Measurements from ENCODE around the gene TUBB2A.
"Not testable (repeated sequence)": the region's sequence is repeated elsewhere in the genome, so short reads cannot be mapped to it uniquely, and the experiment has no call there.

The TUBB2A gene

DNA sequence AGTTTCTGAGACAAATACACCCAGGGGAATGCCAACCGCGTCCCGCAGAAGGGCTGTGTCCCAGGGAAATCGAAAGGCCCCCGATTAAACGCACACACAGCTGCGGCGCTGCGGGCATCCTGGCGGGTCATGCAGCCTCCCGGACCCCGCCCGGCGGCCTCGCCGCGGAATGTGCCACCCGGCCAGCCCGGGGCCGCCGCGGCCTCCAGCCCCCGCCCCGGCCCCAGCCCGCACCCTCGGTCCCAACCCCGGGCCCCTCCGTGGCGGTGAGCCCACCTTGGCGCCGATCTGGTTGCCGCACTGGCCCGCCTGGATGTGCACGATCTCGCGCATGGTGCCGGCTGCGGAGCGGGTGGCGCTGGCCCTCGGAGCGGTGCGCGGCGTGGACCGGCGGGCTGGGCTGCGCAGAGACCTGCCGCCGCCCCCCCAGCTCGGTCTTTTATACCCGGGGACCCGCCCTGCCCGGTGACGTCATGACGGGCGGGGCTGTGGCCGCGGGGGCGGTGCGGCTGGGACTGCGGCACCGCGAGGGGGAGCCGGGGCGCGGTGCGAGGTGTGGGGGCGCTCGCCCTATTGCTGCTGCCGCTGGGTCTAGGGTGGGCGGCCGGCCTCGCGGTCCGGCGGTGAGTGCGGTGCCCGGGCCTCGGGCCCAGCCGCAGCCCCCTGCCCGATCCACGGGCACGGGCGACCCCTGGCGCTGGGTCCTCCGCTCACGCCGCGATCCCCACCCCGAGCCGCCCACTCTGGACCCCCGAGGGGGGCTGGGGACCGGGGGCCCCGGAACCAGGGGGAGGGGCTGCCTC is at the start of gene TUBB2A:
Gene TUBB2A (minus strand): TSS at position 414 of the 803 bp plus-strand sequence. CDS start 81 bp downstream, at position 333.
- peak; percentile 90 for DNase-seq (ENCODE audit: low spot score)

DNA sequence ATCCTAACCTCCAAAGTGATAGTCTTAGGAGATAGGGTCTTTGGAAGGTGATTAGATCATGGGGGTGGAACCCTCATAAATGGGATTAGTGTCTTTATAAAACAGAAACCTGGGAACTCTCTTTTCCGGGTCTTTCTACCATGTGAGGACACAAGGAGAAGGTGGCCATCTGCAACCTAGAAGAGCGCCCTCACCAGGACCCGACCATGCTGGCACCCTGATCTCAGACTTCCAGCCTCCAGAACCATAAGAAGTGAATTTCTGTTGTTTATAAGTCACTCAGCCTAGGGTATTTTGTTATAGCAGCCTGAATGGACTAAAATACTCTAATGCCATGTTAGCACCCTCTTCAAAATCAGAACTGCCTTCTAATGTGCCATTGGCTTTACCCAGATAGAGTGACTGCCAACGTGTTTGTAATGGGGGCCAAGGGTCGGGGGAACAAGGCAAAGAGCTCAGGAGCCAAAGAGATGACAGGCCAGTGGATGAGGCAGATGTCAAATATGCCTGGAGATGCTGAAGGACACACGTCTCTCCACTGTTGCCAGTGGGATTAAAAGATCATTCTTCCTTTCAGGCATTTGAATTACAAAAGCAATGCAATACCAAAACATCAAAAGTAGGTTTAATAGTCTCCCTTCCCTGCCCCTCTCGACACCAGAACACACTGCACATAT is 49.1 kb upstream of the TUBB2A start:
- DNase-seq (ENCODE audit: low spot score): no peak

DNA sequence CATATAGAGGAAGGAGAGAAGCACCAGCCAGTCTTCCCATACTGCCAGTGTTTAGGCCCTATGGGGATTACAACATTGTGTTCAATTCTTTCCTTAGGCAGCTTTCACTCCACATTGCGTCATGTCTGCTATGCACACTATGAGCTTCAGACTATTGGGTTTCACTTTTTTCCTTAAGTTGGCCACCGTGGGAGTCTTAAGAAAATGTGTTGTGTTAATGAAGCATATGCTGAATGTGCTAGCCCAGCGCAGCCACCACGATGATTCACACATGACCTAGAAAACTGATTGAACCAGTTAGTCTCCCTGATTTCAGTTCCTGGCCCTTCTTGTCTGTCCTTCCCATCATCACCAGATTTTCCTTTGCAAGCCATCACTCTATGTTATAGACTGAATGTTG is 48.6 kb upstream of the TUBB2A start:
- DNase-seq (ENCODE audit: low spot score): no peak

DNA sequence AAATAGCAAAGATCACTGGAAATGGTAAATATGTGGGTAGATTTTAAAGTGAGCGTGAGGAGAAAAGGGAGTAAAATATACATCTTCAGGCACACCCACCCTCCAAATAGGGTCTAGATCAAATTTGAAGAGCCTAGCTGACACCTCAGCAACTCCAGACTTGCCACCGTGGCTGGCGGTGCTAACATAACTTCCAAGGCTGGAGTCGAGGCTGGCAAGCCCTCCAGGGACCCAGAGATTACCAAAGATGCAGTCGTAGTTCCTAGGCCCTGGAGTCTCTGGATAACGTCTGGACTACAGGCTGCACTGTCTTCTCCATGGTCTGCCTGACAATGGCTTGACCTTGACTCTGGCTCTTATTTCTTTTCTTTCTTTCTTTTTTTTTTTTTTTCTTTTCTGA is 47.6 kb upstream of the TUBB2A start:
- no peak for DNase-seq (ENCODE audit: low spot score)

DNA sequence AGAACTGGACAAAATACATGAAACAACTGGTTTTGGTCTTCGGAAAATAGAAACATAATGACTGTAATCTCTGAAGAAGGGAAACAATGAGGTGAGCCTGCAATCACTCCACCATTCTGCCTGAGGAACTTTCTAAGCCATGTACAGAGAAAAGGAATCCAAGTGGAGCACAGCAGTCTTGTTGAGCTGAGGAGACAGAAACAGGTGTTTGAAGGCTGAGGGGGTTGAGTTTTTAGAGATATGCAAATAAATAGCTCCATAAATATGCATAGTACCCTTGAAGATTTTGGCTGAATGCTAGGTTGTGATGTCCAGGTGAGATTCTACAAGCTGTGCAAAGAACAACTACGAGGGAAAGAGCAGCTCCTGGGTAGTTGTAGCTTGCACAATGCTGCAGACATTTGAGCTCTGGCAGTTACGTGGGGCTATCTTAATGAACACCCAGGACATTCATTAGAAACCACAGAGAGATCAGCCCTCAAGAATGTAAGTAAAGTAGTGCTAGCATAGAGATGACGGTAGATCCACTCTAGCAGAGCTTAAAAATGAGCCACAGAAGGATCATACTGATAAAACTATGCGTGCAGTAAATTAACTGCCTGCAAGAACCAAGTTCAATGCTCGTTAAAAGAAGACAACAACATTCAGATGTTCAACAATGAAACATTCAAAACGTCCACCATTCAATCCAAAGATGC is 45.8 kb upstream of the TUBB2A start:
- no peak for DNase-seq (ENCODE audit: low spot score)

DNA sequence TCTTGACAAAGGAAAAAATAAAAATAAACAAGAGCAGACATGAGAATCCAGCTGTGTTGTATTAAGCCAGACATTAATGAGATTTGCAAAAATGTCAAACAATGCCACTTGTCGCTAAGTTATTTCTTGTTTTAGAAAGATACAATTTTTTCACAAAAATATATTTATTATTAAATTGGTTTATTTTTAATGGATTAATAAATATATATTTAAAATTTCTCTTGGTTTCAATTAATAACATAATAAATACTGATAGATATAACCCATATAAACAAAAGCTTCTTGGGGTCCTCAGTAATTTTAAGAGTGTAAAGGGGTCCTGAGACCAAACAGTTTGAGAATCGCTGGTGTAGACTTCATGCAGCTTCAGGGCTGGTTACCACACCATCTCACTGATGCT is 44.0 kb upstream of the TUBB2A start:
- no peak for DNase-seq (ENCODE audit: low spot score)

DNA sequence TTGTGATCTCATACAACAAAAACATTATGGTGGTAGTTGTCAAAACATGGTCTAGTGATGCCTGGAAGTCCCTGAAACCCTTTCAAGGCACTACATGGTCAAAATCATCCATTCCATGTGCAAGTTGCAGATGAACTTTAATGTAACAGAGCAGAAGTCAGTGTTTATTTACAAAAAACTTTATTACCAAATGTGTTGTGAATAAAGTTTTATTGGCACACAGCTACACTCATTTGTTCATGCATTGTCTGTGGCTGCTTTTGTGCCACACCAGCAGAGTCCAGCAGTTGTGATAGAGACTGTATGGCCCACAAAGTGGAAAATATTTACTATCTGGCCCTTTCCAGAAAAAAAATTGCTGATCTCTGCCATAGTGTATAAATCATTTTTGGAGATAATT is 43.3 kb upstream of the TUBB2A start:
- DNase-seq (ENCODE audit: low spot score): no peak

DNA sequence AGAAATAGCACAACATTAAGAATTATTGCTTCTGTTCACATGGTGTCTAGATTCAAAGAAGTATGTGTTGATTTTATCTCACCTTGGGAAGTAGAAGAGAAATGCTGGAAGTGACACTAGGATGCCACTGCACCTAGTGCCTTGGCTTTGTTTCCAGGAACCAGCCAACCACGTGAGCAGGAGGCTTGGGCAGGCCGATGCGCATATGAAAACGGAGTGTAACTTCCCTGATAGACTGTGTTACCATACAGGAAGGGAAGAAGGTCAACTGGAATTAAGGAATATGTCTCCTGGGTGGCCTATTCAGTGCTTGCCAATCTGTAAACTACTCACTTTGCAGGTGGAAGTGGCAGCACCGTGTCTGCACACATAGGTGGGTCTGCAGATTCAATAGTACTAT is 42.0 kb upstream of the TUBB2A start:
- DNase-seq (ENCODE audit: low spot score): no peak

DNA sequence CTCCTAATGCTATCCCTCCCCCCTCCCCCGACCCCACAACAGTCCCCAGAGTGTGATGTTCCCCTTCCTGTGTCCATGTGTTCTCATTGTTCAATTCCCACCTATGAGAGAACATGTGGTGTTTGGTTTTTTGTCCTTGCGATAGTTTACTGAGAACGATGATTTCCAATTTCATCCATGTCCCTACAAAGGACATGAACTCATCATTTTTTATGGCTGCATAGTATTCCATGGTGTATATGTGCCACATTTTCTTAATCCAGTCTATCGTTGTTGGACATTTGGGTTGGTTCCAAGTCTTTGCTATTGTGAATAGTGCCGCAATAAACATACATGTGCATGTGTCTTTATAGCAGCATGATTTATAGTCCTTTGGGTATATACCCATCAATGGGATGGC is 40.4 kb upstream of the TUBB2A start:
- DNase-seq (ENCODE audit: low spot score): not testable (repeated sequence)

DNA sequence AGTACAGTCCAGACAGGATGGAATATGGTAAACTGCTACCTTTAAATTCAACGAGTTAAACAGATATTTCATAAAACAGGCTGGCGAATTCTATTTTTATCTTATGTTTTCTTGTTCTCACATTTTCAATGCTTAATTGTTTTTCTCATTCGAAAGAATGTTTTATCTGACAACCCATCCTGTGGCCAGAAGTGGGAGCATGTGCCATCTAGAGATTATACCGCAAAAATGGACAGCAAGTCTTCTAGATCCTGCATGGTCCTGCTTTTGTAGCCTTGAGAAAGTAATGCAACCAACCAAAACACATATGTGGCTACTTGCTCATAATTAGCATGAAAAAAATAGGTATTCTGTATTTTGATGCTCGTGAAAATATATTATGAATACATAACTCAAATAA is 39.4 kb upstream of the TUBB2A start:
- DNase-seq (ENCODE audit: low spot score): no peak

DNA sequence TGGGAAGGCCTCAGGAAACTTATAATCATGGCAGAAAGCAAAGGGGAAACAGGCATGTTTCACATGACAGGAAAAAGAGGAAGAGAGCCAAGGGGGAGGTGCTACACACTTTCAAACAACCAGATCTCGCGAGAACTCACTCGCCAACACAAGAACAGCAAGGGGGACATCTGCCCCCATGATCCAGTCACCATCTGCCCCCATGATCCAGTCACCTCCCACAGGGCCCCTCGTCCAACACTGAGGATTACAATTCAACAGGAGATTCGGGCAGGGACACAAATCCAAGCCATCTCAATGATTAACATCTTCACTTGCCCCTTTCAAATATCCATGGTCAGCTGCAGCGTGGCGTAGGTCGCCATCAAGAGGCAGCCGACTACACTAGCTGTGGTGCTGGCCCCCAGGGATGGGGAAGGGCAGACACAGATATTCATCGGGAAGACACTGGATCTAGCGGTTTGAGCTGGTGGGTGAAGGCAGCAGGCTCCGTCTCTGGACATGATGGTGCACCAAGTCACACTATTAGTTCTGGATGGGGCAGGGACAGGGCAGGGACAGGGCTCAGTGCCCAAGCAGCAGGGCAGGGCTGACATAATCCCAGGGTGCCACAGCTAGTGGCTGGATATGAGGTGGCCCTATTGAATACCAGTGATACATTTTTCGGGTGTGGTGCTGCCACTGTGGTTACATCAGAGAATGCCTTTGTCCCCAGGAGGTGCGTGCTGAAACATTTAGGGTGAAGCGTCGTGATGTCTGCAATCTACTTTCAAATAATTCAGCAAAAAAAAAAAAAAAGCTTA is 38.6 kb upstream of the TUBB2A start:
- DNase-seq (ENCODE audit: low spot score): peak; percentile 62

DNA sequence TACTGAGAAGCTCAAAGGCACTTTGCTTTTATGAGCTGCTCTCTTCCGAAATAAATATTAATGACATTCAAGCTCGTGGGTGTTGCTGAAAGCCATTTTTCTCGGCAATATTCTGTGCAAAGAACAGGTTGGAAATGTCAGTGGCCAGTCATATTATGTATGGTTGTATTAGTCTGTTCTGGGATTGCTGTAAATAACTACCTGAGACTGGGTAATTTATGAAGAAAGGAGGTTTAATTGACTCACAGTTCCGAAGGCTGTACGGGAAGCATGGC is 38.0 kb upstream of the TUBB2A start:
- no peak for DNase-seq (ENCODE audit: low spot score)

DNA sequence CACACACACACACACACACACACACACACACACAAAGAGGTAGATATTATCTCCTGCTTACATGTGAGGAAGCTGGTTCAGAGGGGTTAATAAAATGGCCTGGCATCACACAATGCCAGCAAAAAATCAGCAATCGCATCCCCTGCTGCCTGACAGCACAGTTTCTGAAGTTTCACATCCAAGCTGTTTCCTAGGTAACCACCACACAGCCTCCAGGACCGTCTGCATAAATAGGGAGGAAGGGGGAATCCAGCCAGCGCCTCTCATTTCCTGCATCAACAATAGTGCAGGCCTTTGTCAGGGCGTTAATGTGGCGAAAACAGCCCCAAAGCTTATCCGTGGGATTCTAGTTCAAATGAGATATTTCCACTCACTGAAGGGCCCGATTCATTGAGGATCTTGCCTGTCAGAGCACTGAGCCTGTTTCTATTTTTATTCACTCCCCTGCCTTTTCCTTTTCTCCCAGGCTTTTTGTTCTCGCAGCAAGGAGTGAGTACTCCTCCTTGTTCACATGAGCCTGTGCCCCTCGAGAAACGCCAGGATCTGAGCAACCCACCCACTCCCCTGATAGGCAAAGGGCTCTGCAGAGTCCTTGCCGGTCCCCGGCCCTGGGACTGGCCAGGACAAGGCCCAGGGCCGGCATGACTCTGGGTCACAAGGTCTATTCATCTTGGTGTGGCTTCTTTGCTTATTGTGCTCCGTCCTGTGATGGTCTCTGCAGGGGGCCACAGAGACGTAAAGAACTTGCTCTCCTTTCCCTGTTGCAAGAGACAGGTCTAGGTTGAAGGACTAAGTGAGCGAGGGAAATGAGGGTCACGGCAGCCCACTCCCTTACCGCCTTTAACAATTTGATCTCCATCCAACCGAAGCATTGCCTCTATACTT is 37.4 kb upstream of the TUBB2A start:
- DNase-seq (ENCODE audit: low spot score): no peak

DNA sequence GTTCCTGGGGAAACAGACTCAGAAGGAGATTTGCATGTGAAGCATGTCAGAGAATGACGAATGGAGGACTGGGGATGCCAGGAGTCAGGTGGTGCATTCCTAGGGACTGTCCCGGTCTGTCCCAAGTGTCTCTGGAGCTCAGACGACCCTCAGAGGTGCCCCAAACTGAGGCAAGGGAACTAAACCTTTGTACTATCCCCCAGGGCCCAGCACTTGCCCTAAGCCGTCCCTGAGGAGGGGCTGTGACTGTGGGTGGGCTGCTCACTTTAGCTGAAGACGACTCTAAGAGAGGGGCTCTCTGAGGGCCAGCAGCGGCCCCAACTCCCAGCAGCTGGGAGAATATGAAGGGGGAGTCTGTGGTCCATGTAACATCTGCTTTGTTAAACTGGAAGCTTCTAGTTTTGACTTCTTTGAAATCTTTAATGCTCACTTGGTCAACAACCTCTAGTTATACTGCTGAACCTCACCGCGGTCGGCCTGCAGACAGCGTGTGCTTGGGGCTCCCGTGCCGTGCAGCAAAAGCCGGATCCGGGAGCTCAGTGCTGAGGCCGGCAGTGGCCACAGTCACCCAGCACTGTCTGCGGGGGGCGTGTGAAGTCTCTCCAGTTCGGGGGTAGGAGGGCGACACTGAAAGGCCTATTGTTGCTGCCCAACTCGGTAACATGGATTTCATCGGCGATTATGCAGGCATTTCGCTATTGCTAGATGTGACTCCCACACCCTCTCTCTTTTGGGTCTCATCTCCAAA is 35.9 kb upstream of the TUBB2A start:
- DNase-seq (ENCODE audit: low spot score): no peak

DNA sequence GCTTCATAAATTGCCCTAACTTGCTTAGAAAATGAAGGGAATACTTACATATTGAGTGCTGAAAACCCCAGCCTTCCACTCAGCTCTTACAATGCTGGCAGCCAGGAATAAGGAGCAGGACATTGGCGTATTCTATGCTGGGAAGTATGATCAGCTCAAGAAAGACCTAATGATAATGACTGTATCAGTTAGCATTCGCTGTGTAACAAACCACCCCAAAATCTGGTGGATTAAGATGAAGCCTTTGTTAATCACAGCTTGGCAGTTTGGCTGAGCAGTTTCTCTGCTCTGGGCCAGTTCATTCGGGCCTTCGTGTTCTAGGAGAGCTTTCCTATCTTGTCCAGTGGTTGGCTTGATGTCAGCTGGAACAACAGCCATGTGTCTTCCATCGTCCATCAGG is 33.4 kb upstream of the TUBB2A start:
- no peak for DNase-seq (ENCODE audit: low spot score)

DNA sequence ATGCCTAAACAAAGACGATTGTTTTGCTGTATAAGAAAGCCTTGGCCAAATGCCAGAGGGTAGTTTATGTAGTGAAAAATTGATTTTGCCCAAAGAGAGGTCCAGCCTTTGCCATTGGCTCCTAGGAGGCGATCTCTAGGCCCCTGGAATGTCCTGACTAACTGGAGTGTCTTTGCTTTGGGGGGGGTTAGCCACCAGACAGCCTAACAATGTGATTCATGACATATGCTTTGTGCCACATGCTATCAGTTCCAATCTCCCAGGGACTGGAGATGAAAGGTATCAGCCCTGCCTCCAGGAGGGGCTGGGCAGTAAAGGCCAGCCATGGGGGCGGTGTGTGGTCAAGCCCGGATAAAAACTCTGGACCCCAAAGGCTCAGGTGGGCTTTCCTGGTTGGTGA is 32.7 kb upstream of the TUBB2A start:
- no peak for DNase-seq (ENCODE audit: low spot score)

DNA sequence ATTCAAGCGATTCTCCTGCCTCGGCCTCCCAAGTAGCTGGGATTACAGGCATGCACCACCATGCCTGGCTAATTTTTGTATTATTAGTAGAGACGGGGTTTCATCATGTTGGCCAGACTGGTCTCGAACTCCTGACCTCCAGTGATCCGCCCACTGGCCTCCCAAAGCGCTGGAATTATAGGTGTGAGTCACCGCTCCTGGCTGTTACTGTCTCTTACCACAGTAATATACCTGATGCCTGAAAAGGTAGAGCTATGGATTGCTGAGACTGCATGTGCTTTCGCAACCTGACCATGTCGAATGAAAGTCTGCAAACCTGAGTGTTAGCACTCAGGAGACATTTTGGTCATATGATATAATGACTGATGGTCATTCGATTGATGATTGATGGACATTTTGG is 31.8 kb upstream of the TUBB2A start:
- DNase-seq (ENCODE audit: low spot score): peak; percentile 37

DNA sequence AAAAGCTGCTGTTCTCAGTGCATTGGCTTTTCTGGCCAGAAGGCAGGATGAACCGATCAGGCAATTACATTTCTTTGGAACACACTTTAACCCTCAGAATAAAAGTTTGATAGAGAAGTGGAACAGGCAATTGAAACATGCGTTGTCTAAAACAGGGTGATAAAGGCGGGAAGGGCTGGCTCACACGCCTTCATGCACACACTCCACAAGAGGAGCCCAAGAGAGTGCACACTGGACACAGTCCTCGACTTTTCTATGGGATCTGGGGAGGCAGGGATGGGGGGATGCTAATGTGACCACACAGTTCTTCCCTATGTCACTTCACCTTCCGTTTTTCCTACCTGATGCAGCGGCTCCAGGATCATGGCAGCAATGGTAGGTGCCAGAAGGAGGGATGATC is 30.9 kb upstream of the TUBB2A start:
- DNase-seq (ENCODE audit: low spot score): no peak

DNA sequence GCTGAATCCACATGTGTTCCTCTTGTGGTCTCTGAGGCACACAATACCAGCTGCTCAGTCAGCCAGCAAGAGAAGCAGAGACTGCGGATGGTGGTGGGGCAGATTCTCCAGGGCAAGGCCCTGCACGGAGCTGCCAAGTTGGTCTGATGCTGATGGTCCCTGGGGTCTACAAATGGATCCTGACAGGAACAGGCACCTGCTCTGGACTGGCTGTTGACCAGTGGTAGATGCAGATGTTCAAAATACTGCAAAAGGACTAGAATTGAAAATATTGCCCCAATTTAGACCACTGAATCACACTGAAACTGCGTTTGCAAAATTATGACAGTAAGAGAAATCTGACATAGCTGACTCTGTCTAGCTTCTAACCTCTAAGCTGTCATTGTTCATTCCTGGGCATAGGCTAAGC is 29.6 kb upstream of the TUBB2A start:
- no peak for DNase-seq (ENCODE audit: low spot score)

DNA sequence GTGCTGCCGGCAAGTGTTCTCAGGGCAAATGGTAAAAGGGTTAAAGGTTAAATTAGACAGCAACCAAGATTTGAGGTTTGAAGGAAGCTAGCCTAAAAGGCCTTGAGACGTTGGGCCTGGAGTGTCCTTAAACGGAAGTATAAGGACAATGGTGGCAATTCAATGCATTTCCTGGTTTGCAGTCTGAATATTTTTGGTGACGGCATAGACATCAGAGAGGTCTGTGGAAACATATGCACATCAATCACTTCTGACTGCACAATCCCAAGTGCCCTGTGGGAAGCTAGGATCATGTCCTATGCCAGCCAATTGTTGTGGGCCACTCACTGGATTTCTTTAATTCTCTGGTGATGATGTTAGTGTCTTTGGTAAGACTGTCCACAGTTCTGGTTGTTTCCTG is 25.7 kb upstream of the TUBB2A start:
- no peak for DNase-seq (ENCODE audit: low spot score)

DNA sequence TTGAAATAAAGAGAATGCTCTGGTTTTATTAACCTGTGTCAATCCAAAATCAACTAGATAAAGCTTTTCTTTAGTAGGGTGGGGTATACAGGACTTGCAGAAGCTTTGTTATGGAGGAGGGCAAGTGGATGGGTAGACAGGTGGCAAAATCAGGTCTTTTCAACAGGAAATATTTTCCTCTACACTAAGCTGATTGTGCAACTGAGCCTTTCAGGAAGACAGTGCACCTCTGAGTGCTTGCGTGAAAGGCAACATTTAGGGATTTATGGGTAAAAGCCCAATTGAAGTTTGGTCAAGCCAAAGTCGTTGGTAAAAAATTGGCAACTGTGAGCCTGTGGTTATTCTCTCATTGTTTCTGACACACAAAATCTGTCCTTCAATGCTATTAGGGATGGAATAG is 23.8 kb upstream of the TUBB2A start:
- no peak for DNase-seq (ENCODE audit: low spot score)

Measured in LoVo (cell line).